Heart right ventricle (tissue), 16 donors: ENCODE results near the gene ZNF595. TPM values are rescaled to one million over a fixed set of nuclear protein-coding genes. Genes with fewer than 3 reads are reported as not detected.
A peak's percentile ranks its signal among the peaks of the same experiment; 100 is the strongest.

Experiments used
- ATAC-seq, 8 donors: fragments of 200-7000 bp; cut with Tn5 transposase; one replicate each; pipeline ENCODE4 v1.9.1; 2020; ENCODE audit warnings: mild to moderate bottlenecking in 8 of 8, moderate library complexity in 8 of 8, moderate number of reproducible peaks in 1 of 8
- DNase-seq, 2 donors: peaks; one replicate each; pipeline ENCODE4 v3.0.0-alpha.2; 2020
- H3K27ac ChIP-seq, 10 donors: fragments of 200-600 bp; sonication (generic) in 2 of 10; one replicate each; pipeline versions ENCODE4 v1.5.0 to v1.8.0; 2020 to 2022; ENCODE audit warnings: mild to moderate bottlenecking in 3 of 10
- H3K27me3 ChIP-seq, 7 donors: fragments of 200-600 bp; one replicate each; pipeline ENCODE4 v1.8.0; 2021 to 2022; ENCODE audit warnings: mild to moderate bottlenecking in 2 of 7
- H3K36me3 ChIP-seq, 9 donors: fragments of 200-600 bp; sonication (generic) in 1 of 9; one replicate each; pipeline versions ENCODE4 v1.5.0 to v1.8.0; 2020 to 2022; ENCODE audit warnings: mild to moderate bottlenecking in 2 of 9
- H3K4me1 ChIP-seq, 9 donors: fragments of 200-600 bp; sonication (generic) in 1 of 9; one replicate each; pipeline versions ENCODE4 v1.5.0 to v1.8.0; 2020 to 2022; ENCODE audit warnings: mild to moderate bottlenecking in 4 of 9
- H3K4me3 ChIP-seq, 10 donors: fragments of 200-600 bp; sonication (generic) in 2 of 10; one replicate each; pipeline versions ENCODE4 v1.5.0 to v1.8.0; 2020 to 2022; ENCODE audit warnings: mild to moderate bottlenecking in 7 of 10, moderate library complexity in 2 of 10
- H3K9me3 ChIP-seq, 11 donors: fragments of 200-600 bp in 10 of 11; sonication (generic) in 2 of 11; one replicate each; pipeline versions ENCODE4 v1.5.0 to v1.8.0; 2013 to 2022; ENCODE audit warnings: mild to moderate bottlenecking in 2 of 11, control low read depth in 1 of 11, moderate library complexity in 1 of 11
- CTCF ChIP-seq, 9 donors: fragments of 200-600 bp; sonication (generic) in 2 of 9; IDR thresholded peaks; one replicate each; pipeline versions ENCODE4 v1.5.0 to v1.8.0; 2021 to 2022; ENCODE audit warnings: antibody characterized with exemption in 9 of 9, mild to moderate bottlenecking in 5 of 9, moderate library complexity in 1 of 9
- WGBS, 2 donors: extraction: QIAGEN DNeasy Blood & Tissue Kit; methylation state at CpG; one replicate each; pipeline ENCODE4 v1.1.7; 2013; ENCODE audit warnings: inconsistent platforms in 1 of 2; 5-methylcytosine and 5-hydroxymethylcytosine counted together
- intact Hi-C, 10 donors: fragments of 100-400 bp; cut with DNase I; formaldehyde crosslinking; loops; one replicate each; pipeline versions ENCODE4 v1.11.1 to v1.14.2; 2022
- polyA plus RNA-seq, 2 donors: library from polyadenylated mRNA; stranded (reverse); fragments of 200-250 nt; gene quantifications; one replicate each; pipeline ENCODE4 v1.2.3, GENCODE V29; 2013
- total RNA-seq, 10 donors: library from RNA; stranded (reverse); fragmentation: NEBNext Ultra II Directional in 3 of 10; extraction: Animal tissue kit (Norgen Biotek cat#: 25700) in 3 of 10; gene quantifications; one replicate each; pipeline versions ENCODE4 v1.2.1 to v1.2.4, GENCODE V29; 2021 to 2023
- donor health status: Arrhythmogenic right ventricular cardiomyopathy.
- donor health status: ischemic (EF 13 %, LVEDD 7.1; RV severe dilation, severe dysfunction).
- donor health status: healthy with polysubstance abuse.
- donor health status: DM: no; HTN: yes; CAD: no.
- donor health status: DM: no; HTN: no; CAD: no.
- donor health status: ischemic (EF 25% LVEDD 6.9; RV normal size, moderate dysfunction).
- donor health status: ischemic (EF 25% LVEDD 5.7; RV mildly dilated, moderate dysfunction).
- donor health status: healthy.
- donor health status: DM: yes; HTN: yes; CAD: no.
- donor health status: Ischemic cardiomyopathy.
- donor health status: ischemic (EF 35%, LVEDD 5.7; RV mildly dilated, moderate dysfunction).
- donor health status: nonischemic (EF 11% LVEDD 7.7; RV severe dilation, severe dysfunction).
- donor health status: DM: yes; HTN: yes; CAD: no.
- donor health status: PGD.
- donor health status: ischemic (EF 29% LVEDD 5.4; RV normal size, mild dysfunction).
- donor health status: nonischemic (EF 23%, LVEDD 6.1; RV moderate dilation, normal function).

The ZNF595 gene
- total and polyA plus RNA-seq, 12 donors = 2.3 to 20.7 (median 7.7) TPM

- Histone ChIP-seq H3K27me3 (peaks cover 0 to 33% (median 22%) of the 10 kb centered on the region in 7 donors), H3K9me3 (peaks cover 0 to 48% (median 0%) of the 10 kb centered on the region in 11 donors), H3K36me3 (no peaks in the 10 kb centered on the region), H3K27ac (no peak overlapping the region), H3K4me3 (no peak overlapping the region), H3K4me1 (no peaks in the 10 kb centered on the region)
- no peak for TF ChIP-seq CTCF (IDR thresholded peaks at IDR 0.05)
- ATAC-seq (no peak), DNase-seq (no peak)
- WGBS, 2 donors = 86 to 87% methylated on average over 2 of the region's 2 CpGs
- intact Hi-C loops = no loop called here
These were observed 60.6 kb downstream of the ZNF595 start for GRCh38 chr4:113732-114131.

GRCh38 chr4:114149-114548, 61.0 kb downstream of the ZNF595 start:
- no peak overlapping the region for H3K27ac ChIP-seq
- ATAC-seq (no peak), DNase-seq (no peak)
- no peak overlapping the region for H3K4me3 ChIP-seq
- peaks cover 0 to 52% (median 0%) of the 10 kb centered on the region in 11 donors for H3K9me3 ChIP-seq
- intact Hi-C loops = no loop called here
- H3K36me3 ChIP-seq = no peaks in the 10 kb centered on the region
- H3K27me3 ChIP-seq = peaks cover 0 to 29% (median 18%) of the 10 kb centered on the region in 7 donors
- H3K4me1 ChIP-seq = no peaks in the 10 kb centered on the region
- TF ChIP-seq CTCF (IDR thresholded peaks at IDR 0.05) = no peak

- Histone ChIP-seq H3K27ac (no peak overlapping the region), H3K4me3 (no peak overlapping the region), H3K9me3 (peaks cover 0 to 67% (median 0%) of the 10 kb centered on the region in 11 donors), H3K4me1 (peaks cover 0 to under 1% (median 0%) of the 10 kb centered on the region in 9 donors), H3K27me3 (peaks cover 0 to 10% (median 0%) of the 10 kb centered on the region in 7 donors), H3K36me3 (no peaks in the 10 kb centered on the region)
- ATAC-seq (no peak), DNase-seq (no peak)
- TF ChIP-seq CTCF (IDR thresholded peaks at IDR 0.05) = no peak
- intact Hi-C loops = no loop called here
- 96 to 100% methylated on average over 1 of the region's 1 CpG for WGBS, 2 donors
These were observed 63.4 kb downstream of the ZNF595 start for GRCh38 chr4:116499-116898.

- no peak for TF ChIP-seq CTCF (IDR thresholded peaks at IDR 0.05)
- Histone ChIP-seq H3K36me3 (no peaks in the 10 kb centered on the region), H3K9me3 (peaks cover 0 to 69% (median 0%) of the 10 kb centered on the region in 11 donors), H3K4me1 (peaks cover 0 to 17% (median 5%) of the 10 kb centered on the region in 9 donors), H3K27ac (peak overlapping the region in 1 of 10 donors; percentile 26), H3K4me3 (no peak overlapping the region), H3K27me3 (peaks cover 0 to 4% (median 0%) of the 10 kb centered on the region in 7 donors)
- WGBS, 2 donors = 69 to 75% methylated on average over 5 of the region's 5 CpGs
- ATAC-seq (no peak), DNase-seq (no peak)
- intact Hi-C loops = no loop called here
These were observed 67.5 kb downstream of the ZNF595 start for GRCh38 chr4:120616-121015.
